IMR-90 (cell line): ENCODE results near the gene FAM98C. TPM values are rescaled to one million over a fixed set of nuclear protein-coding genes. Genes with fewer than 3 reads are reported as not detected.

Experiments used
- ATAC-seq: fragments of 200-7000 bp; cut with Tn5 transposase; 2 replicates; pipeline ENCODE4 v1.9.1; 2020; ENCODE audit warnings: low read depth, mild to moderate bottlenecking, moderate library complexity
- BruUV-seq: library from RNA; stranded (reverse); fragments of 400-500 nt; replicated peaks from 2 replicates; lab custom pipeline; 2021; lab: Mats Ljungman, UMichigan
- CTCF ChIA-PET: fragments of 300-600 bp; formaldehyde crosslinking; extraction: SDS; loops from one replicate; lab custom pipeline; 2021; ENCODE audit warnings: antibody characterized with exemption; lab: Yijun Ruan, JAX
- POLR2A ChIA-PET: fragments of 300-600 bp; sonication (Branson Sonifier 250); formaldehyde crosslinking; loops from one replicate; lab custom pipeline; 2022; ENCODE audit warnings: antibody characterized with exemption; ENCODE audit not compliant: unreplicated experiment; lab: Charles Lee
- DNase-seq: peaks from one replicate; pipeline ENCODE4 v3.0.0; 2013
- H2AFZ ChIP-seq: replicated peaks from 2 replicates; pipeline ENCODE3; 2013; ENCODE audit warnings: low read length, mild to moderate bottlenecking; ENCODE audit not compliant: poor library complexity
- H2AK5ac ChIP-seq: 2 replicates; pipeline ENCODE4 v1.6.1; 2013; ENCODE audit warnings: low read depth, low read length, inconsistent platforms
- H2AK9ac ChIP-seq: replicated peaks from 2 replicates; pipeline ENCODE3; 2013; ENCODE audit warnings: mild to moderate bottlenecking, low read depth, low read length, moderate library complexity; ENCODE audit not compliant: poor library complexity
- H2BK120ac ChIP-seq: 2 replicates; pipeline ENCODE4 v1.6.1; 2013; ENCODE audit warnings: low read depth, low read length, inconsistent platforms
- H2BK15ac ChIP-seq: 3 replicates; pipeline ENCODE4 v1.6.1; 2013; ENCODE audit warnings: low read depth, low read length, inconsistent platforms
- H2BK20ac ChIP-seq: 2 replicates; pipeline ENCODE4 v1.6.1; 2013; ENCODE audit warnings: low read depth, mild to moderate bottlenecking, inconsistent platforms, low read length, moderate library complexity
- H2BK5ac ChIP-seq: 2 replicates; pipeline ENCODE4 v1.6.1; 2013; ENCODE audit warnings: mild to moderate bottlenecking, low read depth, low read length, inconsistent platforms; ENCODE audit not compliant: poor library complexity, severe bottlenecking
- H3K14ac ChIP-seq: replicated peaks from 2 replicates; pipeline ENCODE4 v1.6.1; 2013; ENCODE audit warnings: low read depth, low read length, inconsistent platforms
- H3K18ac ChIP-seq: 2 replicates; pipeline ENCODE4 v1.6.1; 2013; ENCODE audit warnings: low read depth, low read length, control low read depth
- H3K23ac ChIP-seq: 2 replicates; pipeline ENCODE4 v1.6.1; 2013; ENCODE audit warnings: low read depth, low read length, inconsistent platforms
- H3K27ac ChIP-seq: 2 replicates; pipeline ENCODE4 v1.5.1; 2013; ENCODE audit warnings: mild to moderate bottlenecking, control low read depth, low read length; ENCODE audit not compliant: insufficient read depth
- H3K27me3 ChIP-seq: 2 replicates; pipeline ENCODE4 v1.6.1; 2013; ENCODE audit warnings: low read length; ENCODE audit not compliant: control insufficient read depth, insufficient read depth
- H3K36me3 ChIP-seq: 2 replicates; pipeline ENCODE4 v1.6.1; 2013; ENCODE audit warnings: low read length, mixed read lengths; ENCODE audit not compliant: control insufficient read depth, insufficient read depth
- H3K4ac ChIP-seq: 2 replicates; pipeline ENCODE4 v1.6.1; 2013; ENCODE audit warnings: low read depth, low read length, inconsistent platforms
- H3K4me1 ChIP-seq: 2 replicates; pipeline ENCODE4 v1.6.1; 2013; ENCODE audit warnings: low read length, mixed read lengths; ENCODE audit not compliant: control insufficient read depth, insufficient read depth
- H3K4me2 ChIP-seq: 2 replicates; pipeline ENCODE4 v1.6.1; 2013; ENCODE audit warnings: low read depth, mild to moderate bottlenecking, control low read depth, low read length, moderate library complexity
- H3K4me3 ChIP-seq: 2 replicates; pipeline ENCODE4 v1.5.1; 2013; ENCODE audit warnings: low read depth, mild to moderate bottlenecking, control low read depth, low read length, moderate library complexity; ENCODE audit not compliant: insufficient read depth
- H3K56ac ChIP-seq: 2 replicates; pipeline ENCODE4 v1.6.1; 2013; ENCODE audit warnings: low read length, inconsistent platforms; ENCODE audit not compliant: insufficient read depth; ENCODE audit errors: extremely low read depth
- H3K79me1 ChIP-seq, 2 experiments: 2 replicates each; pipeline ENCODE4 v1.6.1; 2013; ENCODE audit warnings: low read length in 2 of 2, inconsistent platforms in 1 of 2, low read depth in 1 of 2
- H3K9ac ChIP-seq: 2 replicates; pipeline ENCODE4 v1.6.1; 2013; ENCODE audit warnings: low read depth, low read length, control low read depth
- H3K9me1 ChIP-seq: 2 replicates; pipeline ENCODE4 v1.6.1; 2013; ENCODE audit warnings: low read length, inconsistent platforms; ENCODE audit not compliant: insufficient read depth
- H3K9me3 ChIP-seq: 2 replicates; pipeline ENCODE4 v1.6.1; 2013; ENCODE audit warnings: low read length; ENCODE audit not compliant: control insufficient read depth, insufficient read depth
- H4K20me1 ChIP-seq: 2 replicates; pipeline ENCODE4 v1.6.1; 2013; ENCODE audit warnings: low read length, inconsistent platforms; ENCODE audit not compliant: insufficient read depth
- H4K5ac ChIP-seq: 2 replicates; pipeline ENCODE4 v1.6.1; 2013; ENCODE audit warnings: mild to moderate bottlenecking, low read depth, low read length, control low read depth
- H4K8ac ChIP-seq, 2 experiments: 2 replicates each; pipeline ENCODE4 v1.6.1; 2013; ENCODE audit warnings: low read depth in 2 of 2, low read length in 2 of 2, control low read depth in 1 of 2, inconsistent platforms in 1 of 2
- H4K91ac ChIP-seq: 2 replicates; pipeline ENCODE4 v1.6.1; 2013; ENCODE audit warnings: low read depth, low read length, inconsistent platforms; ENCODE audit not compliant: insufficient read depth
- MXI1 ChIP-seq: IDR thresholded peaks from 2 replicates; pipeline ENCODE4 v1.6.1; 2012; ENCODE audit warnings: low read depth, mild to moderate bottlenecking, low read length, moderate library complexity, borderline replicate concordance
- RCOR1 ChIP-seq: IDR thresholded peaks from 2 replicates; pipeline ENCODE4 v1.6.1; 2012; ENCODE audit warnings: mild to moderate bottlenecking, low read length, improper control_type of control experiment; ENCODE audit not compliant: insufficient replicate concordance
- WGBS, 2 experiments: methylation state at CpG; one replicate each; pipeline versions ENCODE4 v1.1.5 to v1.1.7; 2013; ENCODE audit warnings: missing lambda C conversion rate in 2 of 2; ENCODE audit not compliant: insufficient read length in 1 of 2; ENCODE audit errors: extremely low coverage in 2 of 2; 5-methylcytosine and 5-hydroxymethylcytosine counted together
- dilution Hi-C: fragments of 300-500 bp; cut with HindIII; formaldehyde crosslinking; loops from one replicate; pipeline ENCODE4 v1.14.3; 2018; ENCODE audit warnings: low sequenced_read_pairs; ENCODE audit not compliant: unreplicated experiment
- in situ Hi-C: fragments of 300-500 bp; cut with MboI; formaldehyde crosslinking; loops from 3 replicates; pipeline ENCODE4 v1.14.3; 2019; ENCODE audit warnings: low sequenced_read_pairs, inconsistent platforms, mixed read lengths
- intact Hi-C: fragments of 100-400 bp; cut with micrococcal nuclease; formaldehyde crosslinking; loops from 2 replicates; pipeline ENCODE4 v1.10.0; 2022
- polyA plus RNA-seq, 3 experiments: library from polyadenylated mRNA; depleted of rRNA; stranded (reverse); fragments of >200 nt; gene quantifications; 2 replicates each; pipeline ENCODE4 v1.2.3, GENCODE V29; 2012; ENCODE audit warnings: low replicate concordance in 1 of 3
- total RNA-seq: library from RNA; depleted of rRNA; stranded (reverse); fragments of >200 nt; gene quantifications from 2 replicates; pipeline ENCODE4 v1.2.3, GENCODE V29; 2012; rRNA removed
- TF ChIP-seq, protein P1 (sequence below): conservative IDR thresholded peaks from 2 replicates; pipeline ENCODE4 v1.5.1; 2012; ENCODE audit warnings: mild to moderate bottlenecking, low read depth, low read length, improper control_type of control experiment

FAM98C gene
- total and polyA plus RNA-seq, 2 of the 4 experiments (the other 2 are of a cell fraction) = 3.6 to 17.9 TPM

- Histone ChIP-seq H3K9me1 (no peaks in the 10 kb centered on the region), H4K8ac (no peak overlapping the region), H3K14ac (no peak overlapping the region), H3K18ac (no peak overlapping the region), H4K5ac (no peak overlapping the region), H4K20me1 (no peaks in the 10 kb centered on the region), H3K4me1 (no peaks in the 10 kb centered on the region), H2BK15ac (no peak overlapping the region), H2AFZ (no peak overlapping the region), H3K9ac (no peak overlapping the region), H2BK120ac (no peak overlapping the region), H3K4me3 (no peak overlapping the region), H2AK9ac (no peak overlapping the region), H3K56ac (no peak overlapping the region), H3K27ac (no peak overlapping the region), H3K23ac (no peak overlapping the region), H3K4ac (no peak overlapping the region), H3K79me1 (no peaks in the 10 kb centered on the region), H2AK5ac (no peak overlapping the region), H3K4me2 (no peak overlapping the region), H2BK20ac (no peak overlapping the region), H3K36me3 (no peaks in the 10 kb centered on the region), H4K91ac (no peak overlapping the region), H2BK5ac (no peak overlapping the region), H3K9me3 (no peaks in the 10 kb centered on the region), H3K27me3 (no peaks in the 10 kb centered on the region)
- intact Hi-C loops = no loop called here
- TF ChIP-seq RCOR1 = no peak
- no peak for TF ChIP-seq MXI1
- TF ChIP-seq, protein P1, sequence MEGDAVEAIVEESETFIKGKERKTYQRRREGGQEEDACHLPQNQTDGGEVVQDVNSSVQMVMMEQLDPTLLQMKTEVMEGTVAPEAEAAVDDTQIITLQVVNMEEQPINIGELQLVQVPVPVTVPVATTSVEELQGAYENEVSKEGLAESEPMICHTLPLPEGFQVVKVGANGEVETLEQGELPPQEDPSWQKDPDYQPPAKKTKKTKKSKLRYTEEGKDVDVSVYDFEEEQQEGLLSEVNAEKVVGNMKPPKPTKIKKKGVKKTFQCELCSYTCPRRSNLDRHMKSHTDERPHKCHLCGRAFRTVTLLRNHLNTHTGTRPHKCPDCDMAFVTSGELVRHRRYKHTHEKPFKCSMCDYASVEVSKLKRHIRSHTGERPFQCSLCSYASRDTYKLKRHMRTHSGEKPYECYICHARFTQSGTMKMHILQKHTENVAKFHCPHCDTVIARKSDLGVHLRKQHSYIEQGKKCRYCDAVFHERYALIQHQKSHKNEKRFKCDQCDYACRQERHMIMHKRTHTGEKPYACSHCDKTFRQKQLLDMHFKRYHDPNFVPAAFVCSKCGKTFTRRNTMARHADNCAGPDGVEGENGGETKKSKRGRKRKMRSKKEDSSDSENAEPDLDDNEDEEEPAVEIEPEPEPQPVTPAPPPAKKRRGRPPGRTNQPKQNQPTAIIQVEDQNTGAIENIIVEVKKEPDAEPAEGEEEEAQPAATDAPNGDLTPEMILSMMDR = no peak
- dilution Hi-C loops = no loop called here
- DNase-seq (no peak), ATAC-seq (no peak)
- BruUV-seq = no TSS peak
- ChIA-PET POLR2A (no interaction called here), CTCF (no interaction called here)
- in situ Hi-C loops = loop anchor here (25.0 kb wide), 1 partner anchor 754 kb away; the partner anchor contains the start of gene SYCN
- 100% methylated on average over 3 of the region's 15 CpGs; no CpG with 5 or more reads in 1 of the 2 experiments for WGBS, 2 experiments
Measured at GRCh38 chr19:38457690-38458405, 55.0 kb downstream of the FAM98C start.

Other genes starting within 250 kb of the FAM98C start
- 3.2 and 4.2 TPM in 2 replicates for gene DPF1, start 178.9 kb upstream of the FAM98C start, total RNA-seq
- gene DPF1, start 178.9 kb upstream of the FAM98C start, polyA plus RNA-seq (2012; rRNA removed) = 5.5 and 6.3 TPM in 2 replicates
- not detected in 2 replicates for gene PPP1R14A, start 146.7 kb upstream of the FAM98C start, total RNA-seq
- gene PPP1R14A, start 146.7 kb upstream of the FAM98C start, polyA plus RNA-seq (2012; rRNA removed) = 0.84 and 2.0 TPM in 2 replicates
- gene SPINT2, start 138.5 kb upstream of the FAM98C start, total RNA-seq = 0.28 and 0.54 TPM in 2 replicates
- gene SPINT2, start 138.5 kb upstream of the FAM98C start, polyA plus RNA-seq (2012; rRNA removed) = 1.2 and 2.2 TPM in 2 replicates
- gene C19orf33, start 98.8 kb upstream of the FAM98C start, total RNA-seq = 1.4 TPM in 1 of 2 replicates, not detected in the other
- gene C19orf33, start 98.8 kb upstream of the FAM98C start, polyA plus RNA-seq (2012; rRNA removed) = 0.80 and 0.96 TPM in 2 replicates
- 72.2 and 78.9 TPM in 2 replicates for gene YIF1B, start 87.1 kb upstream of the FAM98C start, total RNA-seq
- gene YIF1B, start 87.1 kb upstream of the FAM98C start, polyA plus RNA-seq (2012; rRNA removed) = 162 and 165 TPM in 2 replicates
- 2.7 and 2.8 TPM in 2 replicates for gene KCNK6, start 83.2 kb upstream of the FAM98C start, total RNA-seq
- gene KCNK6, start 83.2 kb upstream of the FAM98C start, polyA plus RNA-seq (2012; rRNA removed) = 3.9 and 4.5 TPM in 2 replicates
- 0.18 TPM in 1 of 2 replicates, not detected in the other for gene CATSPERG, start 67.3 kb upstream of the FAM98C start, total RNA-seq
- gene CATSPERG, start 67.3 kb upstream of the FAM98C start, polyA plus RNA-seq (2012; rRNA removed) = 0.16 and 0.34 TPM in 2 replicates
- gene PSMD8, start 28.5 kb upstream of the FAM98C start, total RNA-seq = 502 and 644 TPM in 2 replicates
- 475 and 538 TPM in 2 replicates for gene PSMD8, start 28.5 kb upstream of the FAM98C start, polyA plus RNA-seq (2012; rRNA removed)
- gene GGN, start 15.1 kb upstream of the FAM98C start, total RNA-seq = under 0.01 TPM in 1 of 2 replicates, not detected in the other
- 0.65 and 0.99 TPM in 2 replicates for gene GGN, start 15.1 kb upstream of the FAM98C start, polyA plus RNA-seq (2012; rRNA removed)
- 0.56 and 0.90 TPM in 2 replicates for gene SPRED3, start 14.4 kb upstream of the FAM98C start, total RNA-seq
- 6.3 and 7.9 TPM in 2 replicates for gene SPRED3, start 14.4 kb upstream of the FAM98C start, polyA plus RNA-seq (2012; rRNA removed)
- gene RASGRP4, start 23.1 kb downstream of the FAM98C start, total RNA-seq = not detected in 2 replicates
- gene RASGRP4, start 23.1 kb downstream of the FAM98C start, polyA plus RNA-seq (2012; rRNA removed) = not detected in 2 replicates
- gene RYR1, start 30.6 kb downstream of the FAM98C start, total RNA-seq = under 0.01 TPM in 1 of 2 replicates, not detected in the other
- 0.03 TPM in 1 of 2 replicates, not detected in the other for gene RYR1, start 30.6 kb downstream of the FAM98C start, polyA plus RNA-seq (2012; rRNA removed)
- not detected in 2 replicates for gene MAP4K1, start 214.9 kb downstream of the FAM98C start, total RNA-seq
- 0.16 and 0.22 TPM in 2 replicates for gene MAP4K1, start 214.9 kb downstream of the FAM98C start, polyA plus RNA-seq (2012; rRNA removed)
- 965 and 1,137 TPM in 2 replicates for gene EIF3K, start 216.1 kb downstream of the FAM98C start, total RNA-seq
- gene EIF3K, start 216.1 kb downstream of the FAM98C start, polyA plus RNA-seq (2012; rRNA removed) = 524 and 575 TPM in 2 replicates
- gene ACTN4, start 244.6 kb downstream of the FAM98C start, total RNA-seq = 614 and 659 TPM in 2 replicates
- gene ACTN4, start 244.6 kb downstream of the FAM98C start, polyA plus RNA-seq (2012; rRNA removed) = 497 and 541 TPM in 2 replicates